ENCODE measurements around the gene MTNR1A.

The MTNR1A gene

GRCh38 chr4:186485561-186486062 lies 69.8 kb downstream of the MTNR1A start:
- peak; percentile 66 for DNase-seq

- no peak for DNase-seq
Measured at GRCh38 chr4:186485150-186485549, 70.2 kb downstream of the MTNR1A start.

- no peak for DNase-seq
Measured at GRCh38 chr4:186483656-186484055, 71.7 kb downstream of the MTNR1A start.
